Right lobe of liver (tissue), 6 donors: ENCODE results near the gene PLD5. TPM values are rescaled to one million over a fixed set of nuclear protein-coding genes. Genes with fewer than 3 reads are reported as not detected.

Experiments
- ATAC-seq, 4 donors: fragments of 200-7000 bp; cut with Tn5 transposase; one replicate each; pipeline ENCODE4 v1.9.1; 2020; ENCODE audit warnings: mild to moderate bottlenecking in 4 of 4, moderate library complexity in 4 of 4
- DNase-seq, 3 donors: peaks; one replicate each; pipeline ENCODE4 v3.0.0-alpha.2; 2020
- H3K27ac ChIP-seq, 3 donors: fragments of 200-600 bp; one replicate each; pipeline ENCODE4 v1.8.0; 2022
- H3K27me3 ChIP-seq, 2 donors: fragments of 200-600 bp; one replicate each; pipeline ENCODE4 v1.8.0; 2022
- H3K36me3 ChIP-seq, 4 donors: fragments of 200-600 bp; sonication (generic) in 1 of 4; one replicate each; pipeline versions ENCODE4 v1.5.1 to v1.8.0; 2017 to 2022; ENCODE audit warnings: control low read depth in 1 of 4
- H3K4me1 ChIP-seq, 4 donors: fragments of 200-600 bp; sonication (generic) in 1 of 4; one replicate each; pipeline versions ENCODE4 v1.5.1 to v1.8.0; 2017 to 2022; ENCODE audit warnings: control low read depth in 1 of 4
- H3K4me3 ChIP-seq, 3 donors: fragments of 200-600 bp; one replicate each; pipeline ENCODE4 v1.8.0; 2022
- H3K9me3 ChIP-seq, 4 donors: fragments of 200-600 bp; sonication (generic) in 1 of 4; one replicate each; pipeline versions ENCODE4 v1.5.1 to v1.8.0; 2017 to 2022; ENCODE audit warnings: control low read depth in 1 of 4
- CTCF ChIP-seq, 4 donors: fragments of 200-600 bp in 3 of 4; fragments of 450-650 bp in 1 of 4; IDR thresholded peaks; one replicate each; pipeline versions ENCODE4 v1.5.1 to v1.8.0; 2016 to 2022; ENCODE audit warnings: antibody characterized with exemption in 4 of 4, mild to moderate bottlenecking in 2 of 4
- POLR2A ChIP-seq: fragments of 450-650 bp; IDR thresholded peaks from one replicate; pipeline ENCODE4 v1.6.1; 2017; ENCODE audit warnings: antibody characterized with exemption, mild to moderate bottlenecking
- WGBS: methylation state at CpG from one replicate; pipeline ENCODE4 v1.1.6; 2018; ENCODE audit warnings: low coverage, low lambda C conversion rate; ENCODE audit not compliant: insufficient coverage; ENCODE audit errors: missing lambda C conversion rate; 5-methylcytosine and 5-hydroxymethylcytosine counted together
- intact Hi-C, 2 donors: fragments of 100-400 bp; cut with DNase I; formaldehyde crosslinking; loops; one replicate each; pipeline versions ENCODE4 v1.11.2 to v1.14.1; 2022
- total RNA-seq, 6 experiments: library from RNA; depleted of rRNA in 2 of 6; stranded (reverse); fragments of >200 nt in 2 of 6; fragmentation: NEBNext Ultra II Directional in 3 of 6; extraction: Animal tissue kit (Norgen Biotek cat#: 25700) in 3 of 6; gene quantifications; one replicate each; pipeline versions ENCODE4 v1.1.0 to v1.2.4, GENCODE V29; 2016 to 2023
- donor health status: DM: no; HTN: yes; CAD: no.
- donor health status: DM: no; HTN: no; CAD: no.
- donor health status: DM: no; HTN: no; CAD: no.
- donor health status: DM: no; HTN: yes; CAD: no.
- donor health status: DM: no; HTN: yes; CAD: no.

The PLD5 gene
- total RNA-seq, 6 experiments from 2014 or later, result 0.07 to 0.26 (median 0.15) TPM; not detected in 3

GRCh38 chr1:242530761-242531160 lies 6.3 kb upstream of the PLD5 start:
- TF ChIP-seq POLR2A, result no peak
- no peak for TF ChIP-seq CTCF (IDR thresholded peaks at IDR 0.05)
- no peaks in the 10 kb centered on the region for H3K27me3 ChIP-seq
- DNase-seq, result no peak
- WGBS, result 43% methylated on average over 1 of the region's 1 CpG
- intact Hi-C loops, result no loop called here
- no peaks in the 10 kb centered on the region for H3K36me3 ChIP-seq
- no peak for ATAC-seq
- H3K27ac ChIP-seq, result no peak overlapping the region
- no peak overlapping the region for H3K4me3 ChIP-seq
- no peaks in the 10 kb centered on the region for H3K9me3 ChIP-seq
- no peaks in the 10 kb centered on the region for H3K4me1 ChIP-seq

DNA sequence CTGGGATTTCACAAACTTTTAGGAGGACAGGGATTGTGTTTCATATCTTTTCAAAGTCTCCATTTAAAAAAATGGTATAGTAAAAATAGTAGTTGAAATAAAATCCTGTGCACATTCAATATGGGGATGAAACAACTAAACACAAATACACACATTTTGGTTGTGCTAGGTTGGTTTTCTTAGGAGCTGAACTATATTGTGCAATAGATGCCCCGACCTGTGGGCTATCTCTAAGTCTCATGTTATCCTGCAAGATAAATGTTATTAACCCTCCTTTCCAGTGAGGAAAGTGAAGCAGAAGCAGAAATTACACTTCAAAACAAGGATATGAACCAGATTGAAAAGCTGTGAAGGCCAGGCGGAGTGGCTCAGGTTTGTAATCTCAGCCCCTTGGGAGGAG lies 1.3 kb upstream of the PLD5 start:
- Histone ChIP-seq H3K27ac (no peak overlapping the region), H3K4me3 (no peak overlapping the region), H3K9me3 (no peaks in the 10 kb centered on the region), H3K4me1 (peaks cover 0 to 5% (median 0%) of the 10 kb centered on the region in 4 donors), H3K36me3 (no peaks in the 10 kb centered on the region), H3K27me3 (no peaks in the 10 kb centered on the region)
- intact Hi-C loops, result no loop called here
- DNase-seq (no peak), ATAC-seq (no peak)
- 58% methylated on average over 2 of the region's 2 CpGs for WGBS
- TF ChIP-seq POLR2A (no peak), CTCF (IDR thresholded peaks at IDR 0.05) (no peak)

DNA sequence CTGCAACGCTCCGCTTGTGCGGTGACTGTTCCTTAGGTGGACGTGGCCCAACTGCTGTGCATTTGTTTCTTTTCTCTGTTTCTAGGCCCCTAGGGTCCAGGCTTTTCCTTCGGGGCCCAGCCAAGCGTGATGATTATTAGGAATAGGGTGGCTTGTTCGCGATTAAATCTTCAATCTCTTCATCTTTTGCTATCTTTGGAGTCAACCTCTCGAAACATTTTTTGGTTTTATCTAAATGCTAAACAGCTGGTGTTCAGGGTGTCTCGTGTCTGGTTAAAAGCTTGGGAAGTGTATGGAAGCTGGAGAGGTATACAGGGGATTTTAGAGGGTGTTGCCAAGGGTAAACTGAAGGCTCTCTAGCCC lies 844 bp upstream of the PLD5 start:
- no peaks in the 10 kb centered on the region for H3K36me3 ChIP-seq
- ATAC-seq, result no peak
- DNase-seq, result no peak
- intact Hi-C loops, result no loop called here
- peaks cover 0 to 5% (median 0%) of the 10 kb centered on the region in 4 donors for H3K4me1 ChIP-seq
- H3K4me3 ChIP-seq, result no peak overlapping the region
- no peak overlapping the region for H3K27ac ChIP-seq
- WGBS, result 9% methylated on average over 8 of the region's 10 CpGs
- TF ChIP-seq CTCF (IDR thresholded peaks at IDR 0.05) (no peak), POLR2A (no peak)
- no peaks in the 10 kb centered on the region for H3K27me3 ChIP-seq
- no peaks in the 10 kb centered on the region for H3K9me3 ChIP-seq

DNA sequence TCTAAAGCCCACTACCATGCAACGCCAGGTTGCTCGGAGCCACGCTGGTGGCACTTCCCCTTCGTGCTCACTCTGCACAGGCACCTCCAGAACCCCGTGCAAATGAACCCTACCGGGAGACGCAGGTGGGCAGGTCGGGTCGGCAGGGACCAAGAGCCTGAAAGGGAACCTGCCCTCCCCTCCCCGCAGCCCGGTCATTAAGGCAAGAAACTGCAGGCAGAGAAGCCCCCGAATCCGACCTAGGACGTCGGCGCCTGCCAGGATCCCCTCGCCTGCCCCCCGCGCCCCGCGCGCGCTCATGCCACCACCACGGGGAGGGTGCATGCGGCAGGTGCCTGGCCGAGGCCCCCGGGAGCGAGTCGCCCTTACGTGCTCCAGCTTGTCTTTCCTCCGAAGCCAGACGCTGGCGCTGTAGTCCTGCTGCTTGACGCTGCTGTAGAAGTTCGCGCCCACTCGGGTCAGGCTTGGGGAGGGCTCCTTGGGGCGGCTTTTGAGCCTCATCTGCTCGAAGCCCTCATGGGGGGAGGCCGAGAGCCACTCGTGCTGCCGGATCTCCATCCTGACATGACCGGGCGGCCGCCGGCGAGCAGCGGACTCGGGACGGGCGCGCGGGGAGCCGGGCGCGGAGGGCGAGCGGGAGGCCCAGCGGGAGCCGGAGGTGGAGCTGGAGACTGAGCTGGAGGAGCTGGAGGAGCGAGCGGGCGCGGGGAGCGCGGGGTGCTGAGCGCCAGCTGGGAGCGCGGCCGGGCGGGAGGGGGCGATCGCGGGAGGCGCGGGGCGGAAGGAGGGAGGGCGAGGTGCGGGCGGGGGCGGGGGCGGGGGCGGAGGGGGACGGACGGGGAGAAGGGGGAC lies 552 bp downstream of the PLD5 start:
- H3K27ac ChIP-seq, result no peak overlapping the region
- intact Hi-C loops, result no loop called here
- H3K36me3 ChIP-seq, result no peaks in the 10 kb centered on the region
- ATAC-seq (peak in 2 of 4 donors; percentile 38 to 50), DNase-seq (no peak)
- peak overlapping the region in 1 of 3 donors; percentile 33 for H3K4me3 ChIP-seq
- H3K27me3 ChIP-seq, result no peaks in the 10 kb centered on the region
- TF ChIP-seq POLR2A (no peak), CTCF (IDR thresholded peaks at IDR 0.05) (no peak)
- WGBS, result under 1% methylated on average over 27 of the region's 85 CpGs
- H3K4me1 ChIP-seq, result peaks cover 0 to 5% (median 0%) of the 10 kb centered on the region in 4 donors
- H3K9me3 ChIP-seq, result no peaks in the 10 kb centered on the region
